Measurements from ENCODE around the gene CHCHD6.

GRCh38 chr3:126936853-126937425 lies 232.9 kb downstream of the CHCHD6 start:
- TF ChIP-seq REST (IDR thresholded peaks at IDR 0.05; ENCODE audit: insufficient read depth in 1 of 2, low read depth in 2 of 2, low read length in 2 of 2), result no peak
- TF ChIP-seq POLR2AphosphoS5 (IDR thresholded peaks at IDR 0.05; ENCODE audit: low read depth, low read length), result no peak
- TF ChIP-seq TAF1 (IDR thresholded peaks at IDR 0.05; ENCODE audit: borderline replicate concordance, insufficient read depth, low read length), result no peak
- no peak for TF ChIP-seq FOXP2 (optimal IDR thresholded peaks at IDR 0.05; ENCODE audit: borderline replicate concordance, extremely low read depth, extremely low read length, insufficient read depth)
